CD4-positive, alpha-beta memory T cell (primary cell): ENCODE results near the gene CEP170B. TPM values are rescaled to one million over a fixed set of nuclear protein-coding genes. Genes with fewer than 3 reads are reported as not detected.

Source experiments
- CTCF ChIA-PET: fragments of 350-600 bp; sonication (Branson Sonifier 250); formaldehyde crosslinking; loops from one replicate; lab custom pipeline; 2021; ENCODE audit warnings: inconsistent platforms; ENCODE audit not compliant: partially characterized antibody; lab: Charles Lee
- POLR2A ChIA-PET: fragments of 350-600 bp; sonication (Branson Sonifier 250); formaldehyde crosslinking; loops from one replicate; lab custom pipeline; 2021; ENCODE audit not compliant: partially characterized antibody; lab: Charles Lee
- DNase-seq, 5 donors: peaks; one replicate each; pipeline versions ENCODE4 v3.0.0 to v3.0.0-alpha.2; 2020 to 2022; ENCODE audit warnings: mixed read lengths in 1 of 5
- H3K27ac ChIP-seq: one replicate; pipeline ENCODE4 v1.7.0; 2013; ENCODE audit warnings: low read depth, low read length
- H3K27me3 ChIP-seq: 2 replicates; pipeline ENCODE4 v1.7.0; 2013; ENCODE audit warnings: mild to moderate bottlenecking, low read length, moderate library complexity; ENCODE audit not compliant: insufficient read depth
- H3K36me3 ChIP-seq: 2 replicates; pipeline ENCODE4 v1.7.0; 2013; ENCODE audit warnings: mild to moderate bottlenecking, low read length, moderate library complexity; ENCODE audit not compliant: insufficient read depth
- H3K4me1 ChIP-seq: 2 replicates; pipeline ENCODE4 v1.7.0; 2013; ENCODE audit warnings: mild to moderate bottlenecking, low read length, moderate library complexity; ENCODE audit not compliant: insufficient read depth
- H3K4me3 ChIP-seq, 2 donors: one replicate each; pipeline ENCODE4 v1.7.0; 2013; ENCODE audit warnings: low read length in 2 of 2, mild to moderate bottlenecking in 1 of 2
- H3K9me3 ChIP-seq, 2 donors: one replicate each; pipeline ENCODE4 v1.7.0; 2013; ENCODE audit warnings: low read length in 2 of 2, control low read depth in 1 of 2; ENCODE audit not compliant: control insufficient read depth in 1 of 2
- H3K27ac Mint-ChIP-seq, 7 donors: one replicate each; pipeline ENCODE4 v1.8.0; 2020 to 2021; ENCODE audit warnings: mixed read lengths in 7 of 7, mild to moderate bottlenecking in 6 of 7, inconsistent platforms in 3 of 7, moderate library complexity in 3 of 7
- H3K27me3 Mint-ChIP-seq, 2 donors: one replicate each; pipeline ENCODE4 v1.8.0; 2020 to 2021; ENCODE audit warnings: mixed read lengths in 2 of 2
- H3K36me3 Mint-ChIP-seq, 2 donors: one replicate each; pipeline ENCODE4 v1.8.0; 2020 to 2021; ENCODE audit warnings: mixed read lengths in 2 of 2, inconsistent platforms in 1 of 2, mild to moderate bottlenecking in 1 of 2
- H3K4me1 Mint-ChIP-seq, 4 donors: one replicate each; pipeline ENCODE4 v1.8.0; 2020 to 2021; ENCODE audit warnings: mixed read lengths in 4 of 4, mild to moderate bottlenecking in 1 of 4
- H3K4me3 Mint-ChIP-seq, 8 donors: one replicate each; pipeline ENCODE4 v1.8.0; 2020 to 2021; ENCODE audit warnings: mixed read lengths in 8 of 8, mild to moderate bottlenecking in 7 of 8, moderate library complexity in 6 of 8, inconsistent platforms in 3 of 8
- H3K9me3 Mint-ChIP-seq, 8 donors: one replicate each; pipeline ENCODE4 v1.8.0; 2020 to 2021; ENCODE audit warnings: mixed read lengths in 8 of 8, mild to moderate bottlenecking in 5 of 8, inconsistent platforms in 3 of 8, moderate library complexity in 1 of 8
- intact Hi-C: fragments of 100-400 bp; cut with micrococcal nuclease; formaldehyde crosslinking; loops from one replicate; pipeline ENCODE4 v1.15.1; 2023
- polyA plus RNA-seq, 2 donors: library from polyadenylated mRNA; unstranded; fragments of 300-500 nt; fragmentation: Illumina TruSeq; gene quantifications; one replicate each; pipeline ENCODE4 v1.2.3, GENCODE V29; 2021
- total RNA-seq, 2 experiments: library from RNA; stranded (reverse); gene quantifications; one replicate each; pipeline ENCODE4 v1.2.3, GENCODE V29; 2021

CEP170B gene
- total and polyA plus RNA-seq, 4 experiments from 2014 or later: 0.16 to 3.8 (median 3.0) TPM; not detected in 1

GRCh38 chr14:104894331-104895206 is 29.5 kb downstream of the CEP170B start:
- DNase-seq: no peak
- intact Hi-C loops: no loop called here
- Histone ChIP-seq H3K27me3 (no peaks in the 10 kb centered on the region), H3K36me3 (no peaks in the 10 kb centered on the region), H3K9me3 (no peaks in the 10 kb centered on the region), H3K4me3 (no peak overlapping the region), H3K4me1 (no peaks in the 10 kb centered on the region), H3K27ac (no peak overlapping the region)
- ChIA-PET POLR2A (no interaction called here), CTCF (interaction anchor here (2.0 kb wide), 1 partner anchor 10 kb away, joined by 5 read pairs; no protein-coding TSS in a partner anchor)
- Mint-ChIP-seq H3K36me3 (no peaks in the 10 kb centered on the region), H3K27me3 (peaks cover 0 to 7% of the 10 kb centered on the region in 2 donors), H3K27ac (no peak overlapping the region), H3K9me3 (no peaks in the 10 kb centered on the region), H3K4me1 (peaks cover 0 to 3% (median 1%) of the 10 kb centered on the region in 4 donors), H3K4me3 (no peak overlapping the region)

- Mint-ChIP-seq H3K36me3 (no peaks in the 10 kb centered on the region), H3K4me1 (peaks cover 0 to 4% (median 1%) of the 10 kb centered on the region in 4 donors), H3K27ac (no peak overlapping the region), H3K4me3 (no peak overlapping the region), H3K9me3 (no peaks in the 10 kb centered on the region), H3K27me3 (peaks cover 0 to 7% of the 10 kb centered on the region in 2 donors)
- H3K4me1 ChIP-seq: no peaks in the 10 kb centered on the region
- H3K27ac ChIP-seq: no peak overlapping the region
- no peak overlapping the region for H3K4me3 ChIP-seq
- no peaks in the 10 kb centered on the region for H3K9me3 ChIP-seq
- ChIA-PET CTCF (interaction anchor here (0.7 to 2.0 kb wide), 3 partner anchors 9 to 149 kb away, joined by 3 to 5 read pairs (median 5); no protein-coding TSS in a partner anchor), POLR2A (no interaction called here)
- no peak for DNase-seq
- no peaks in the 10 kb centered on the region for H3K27me3 ChIP-seq
- intact Hi-C loops: no loop called here
- H3K36me3 ChIP-seq: no peaks in the 10 kb centered on the region
Observed at GRCh38 chr14:104895207-104895785, 30.2 kb downstream of the CEP170B start.

GRCh38 chr14:104895786-104896661 is 31.0 kb downstream of the CEP170B start:
- H3K27ac ChIP-seq: no peak overlapping the region
- H3K27me3 ChIP-seq: no peaks in the 10 kb centered on the region
- no peak overlapping the region for H3K4me3 Mint-ChIP-seq
- intact Hi-C loops: no loop called here
- no peaks in the 10 kb centered on the region for H3K36me3 ChIP-seq
- H3K4me3 ChIP-seq: no peak overlapping the region
- H3K36me3 Mint-ChIP-seq: no peaks in the 10 kb centered on the region
- ChIA-PET CTCF (interaction anchor here (0.7 to 2.0 kb wide), 4 partner anchors 9 to 149 kb away, joined by 3 to 5 read pairs (median 4); no protein-coding TSS in a partner anchor), POLR2A (no interaction called here)
- H3K9me3 ChIP-seq: no peaks in the 10 kb centered on the region
- peaks cover 0 to 8% of the 10 kb centered on the region in 2 donors for H3K27me3 Mint-ChIP-seq
- DNase-seq: peak in 1 of 5 donors; percentile 41
- peaks cover 0 to 5% (median 2%) of the 10 kb centered on the region in 4 donors for H3K4me1 Mint-ChIP-seq
- H3K4me1 ChIP-seq: no peaks in the 10 kb centered on the region
- no peak overlapping the region for H3K27ac Mint-ChIP-seq
- H3K9me3 Mint-ChIP-seq: no peaks in the 10 kb centered on the region

- no peak overlapping the region for H3K4me3 Mint-ChIP-seq
- H3K4me1 Mint-ChIP-seq: peaks cover 0 to 7% (median 5%) of the 10 kb centered on the region in 4 donors
- POLR2A ChIA-PET: no interaction called here
- intact Hi-C loops: no loop called here
- H3K9me3 ChIP-seq: no peaks in the 10 kb centered on the region
- H3K27me3 ChIP-seq: no peaks in the 10 kb centered on the region
- H3K4me3 ChIP-seq: no peak overlapping the region
- no peaks in the 10 kb centered on the region for H3K36me3 ChIP-seq
- H3K36me3 Mint-ChIP-seq: no peaks in the 10 kb centered on the region
- peaks cover 0 to 9% of the 10 kb centered on the region in 2 donors for H3K27me3 Mint-ChIP-seq
- no peaks in the 10 kb centered on the region for H3K9me3 Mint-ChIP-seq
- CTCF ChIA-PET: interaction anchor here (1.8 kb wide), 1 partner anchor 147 kb away, joined by 5 read pairs; no protein-coding TSS in a partner anchor
- peak in 1 of 5 donors; percentile 36 for DNase-seq
- no peaks in the 10 kb centered on the region for H3K4me1 ChIP-seq
- H3K27ac ChIP-seq: no peak overlapping the region
- no peak overlapping the region for H3K27ac Mint-ChIP-seq
Observed at GRCh38 chr14:104897330-104898194, 32.5 kb downstream of the CEP170B start.

GRCh38 chr14:104898195-104898558 is 33.1 kb downstream of the CEP170B start:
- Mint-ChIP-seq H3K4me1 (peaks cover 0 to 7% (median 5%) of the 10 kb centered on the region in 4 donors), H3K27ac (no peak overlapping the region), H3K9me3 (no peaks in the 10 kb centered on the region), H3K4me3 (no peak overlapping the region), H3K36me3 (no peaks in the 10 kb centered on the region), H3K27me3 (peaks cover under 1 to 10% of the 10 kb centered on the region in 2 donors)
- Histone ChIP-seq H3K27ac (no peak overlapping the region), H3K9me3 (no peaks in the 10 kb centered on the region), H3K4me3 (no peak overlapping the region), H3K36me3 (no peaks in the 10 kb centered on the region), H3K4me1 (no peaks in the 10 kb centered on the region), H3K27me3 (no peaks in the 10 kb centered on the region)
- no peak for DNase-seq
- intact Hi-C loops: no loop called here
- POLR2A ChIA-PET: no interaction called here
- CTCF ChIA-PET: no interaction called here

GRCh38 chr14:104898870-104899510 is 33.9 kb downstream of the CEP170B start:
- no peaks in the 10 kb centered on the region for H3K4me1 ChIP-seq
- Mint-ChIP-seq H3K9me3 (no peaks in the 10 kb centered on the region), H3K4me3 (no peak overlapping the region), H3K27me3 (peaks cover 4 to 14% of the 10 kb centered on the region in 2 donors), H3K27ac (no peak overlapping the region), H3K4me1 (peaks cover 0 to 7% (median 5%) of the 10 kb centered on the region in 4 donors), H3K36me3 (no peaks in the 10 kb centered on the region)
- intact Hi-C loops: no loop called here
- no peak overlapping the region for H3K4me3 ChIP-seq
- ChIA-PET POLR2A (no interaction called here), CTCF (no interaction called here)
- H3K36me3 ChIP-seq: no peaks in the 10 kb centered on the region
- no peak for DNase-seq
- no peaks in the 10 kb centered on the region for H3K27me3 ChIP-seq
- no peak overlapping the region for H3K27ac ChIP-seq
- H3K9me3 ChIP-seq: no peaks in the 10 kb centered on the region
